Kidney (tissue), 14 donors: Measurements from ENCODE around the gene UAP1L1. TPM values are rescaled to one million over a fixed set of nuclear protein-coding genes. Genes with fewer than 3 reads are reported as not detected.
A peak's percentile ranks its signal among the peaks of the same experiment; 100 is the strongest.

Experiments used
- DNase-seq, 5 donors: peaks; one replicate each; pipeline ENCODE4 v3.0.0-alpha.2; 2013 to 2020
- FAIRE-seq: peaks from 2 replicates; lab custom pipeline; 2012; peaks lifted over from hg19 to GRCh38; lab: Jason Lieb, UNC
- H3K27ac ChIP-seq, 2 donors: one replicate each; pipeline ENCODE4 v1.7.0; 2013; ENCODE audit warnings: low read depth in 2 of 2, low read length in 2 of 2, inconsistent platforms in 1 of 2
- H3K27me3 ChIP-seq: one replicate; pipeline ENCODE4 v1.7.1; 2013; ENCODE audit warnings: low read length, inconsistent platforms; ENCODE audit not compliant: control insufficient read depth, insufficient read depth
- H3K36me3 ChIP-seq, 3 donors: one replicate each; pipeline versions ENCODE4 v1.7.0 to v1.7.1; 2013; ENCODE audit warnings: low read length in 3 of 3, control low read depth in 1 of 3, inconsistent platforms in 1 of 3; ENCODE audit not compliant: insufficient read depth in 3 of 3, control insufficient read depth in 2 of 3
- H3K4me1 ChIP-seq, 3 donors: one replicate each; pipeline versions ENCODE4 v1.7.0 to v1.7.1; 2013; ENCODE audit warnings: low read length in 3 of 3, inconsistent platforms in 1 of 3, low read depth in 1 of 3; ENCODE audit not compliant: control insufficient read depth in 2 of 3, insufficient read depth in 2 of 3
- H3K4me3 ChIP-seq, 3 donors: one replicate each; pipeline versions ENCODE4 v1.7.0 to v1.8.1; 2013; ENCODE audit warnings: low read length in 3 of 3, control low read depth in 1 of 3, inconsistent platforms in 1 of 3
- H3K9ac ChIP-seq, 3 donors: one replicate each; pipeline versions ENCODE4 v1.7.0 to v1.7.1; 2013; ENCODE audit warnings: low read length in 3 of 3, control low read depth in 1 of 3, inconsistent platforms in 1 of 3
- H3K9me3 ChIP-seq, 3 donors: one replicate each; pipeline versions ENCODE4 v1.7.0 to v1.7.1; 2013; ENCODE audit warnings: low read length in 3 of 3, control low read depth in 1 of 3, inconsistent platforms in 1 of 3; ENCODE audit not compliant: control insufficient read depth in 2 of 3, insufficient read depth in 1 of 3
- CTCF ChIP-seq: IDR thresholded peaks from 3 replicates; pipeline ENCODE4 v1.5.1; 2012; ENCODE audit warnings: mild to moderate bottlenecking, moderate library complexity, borderline replicate concordance; ENCODE audit not compliant: insufficient read depth; ENCODE audit errors: extremely low read depth
- intact Hi-C: fragments of 100-400 bp; cut with DNase I; formaldehyde crosslinking; loops from one replicate; pipeline ENCODE4 v1.11.1; 2022
- polyA plus RNA-seq: library from polyadenylated mRNA; stranded (reverse); fragments of 350-450 nt; fragmentation: Illumina TruSeq; extraction: RNeasy Lipid Tissue Mini Kit (QIAGEN cat#74804); gene quantifications from one replicate; pipeline ENCODE4 v1.2.3, GENCODE V29; 2014; ENCODE audit warnings: low read depth, low replicate concordance; ENCODE audit not compliant: insufficient read depth
- total RNA-seq: library from RNA; stranded (reverse); fragmentation: NEBNext Ultra II Directional; extraction: Animal tissue kit (Norgen Biotek cat#: 25700); gene quantifications from one replicate; pipeline ENCODE4 v1.2.1, GENCODE V29; 2021
- donor health status: control.
- donor health status: control.
- donor health status: control.
- donor health status: control.
- donor health status: control.
- donor health status: DM: yes; HTN: yes; CAD: no.
- donor health status: Normal renal cell carcinoma (clear cell type).

UAP1L1 gene
- total and polyA plus RNA-seq, 2 donors from 2014 or later = 12.7 to 14.4 TPM

DNA sequence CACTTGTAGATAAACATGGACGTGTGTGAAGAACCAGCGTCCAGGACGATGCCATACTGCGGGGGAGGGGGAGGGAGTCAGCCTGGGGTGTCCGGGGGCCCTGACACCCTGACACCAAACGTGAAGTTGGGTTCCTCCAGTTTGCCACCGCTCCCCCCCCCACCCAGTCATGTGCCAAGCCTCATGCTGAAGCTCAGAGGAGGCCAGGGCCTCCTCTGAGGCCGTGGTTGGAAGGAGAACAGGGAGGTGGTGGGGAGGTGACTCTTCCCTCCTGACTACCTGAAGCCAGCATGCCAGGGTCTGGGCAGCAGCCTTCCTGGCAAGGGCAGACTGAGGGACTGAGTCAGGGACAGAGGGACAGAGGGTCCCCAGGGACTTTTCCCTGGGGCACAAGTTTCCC, 25.0 kb upstream of the UAP1L1 start:
- Histone ChIP-seq H3K36me3 (no peaks in the 10 kb centered on the region), H3K4me1 (peaks cover 0 to 18% (median 5%) of the 10 kb centered on the region in 3 donors), H3K27me3 (peaks cover 20% of the 10 kb centered on the region), H3K9ac (no peak overlapping the region), H3K27ac (no peak overlapping the region), H3K4me3 (no peak overlapping the region), H3K9me3 (no peaks in the 10 kb centered on the region)
- FAIRE-seq (no peak), DNase-seq (no peak)
- TF ChIP-seq CTCF = no peak
- intact Hi-C loops = no loop called here

- H3K9me3 ChIP-seq = no peaks in the 10 kb centered on the region
- peaks cover 13% of the 10 kb centered on the region for H3K27me3 ChIP-seq
- H3K4me1 ChIP-seq = peaks cover 0 to 18% (median 5%) of the 10 kb centered on the region in 3 donors
- no peak overlapping the region for H3K27ac ChIP-seq
- no peak overlapping the region for H3K9ac ChIP-seq
- no peaks in the 10 kb centered on the region for H3K36me3 ChIP-seq
- no peak for TF ChIP-seq CTCF
- no peak for FAIRE-seq
- intact Hi-C loops = no loop called here
- no peak overlapping the region for H3K4me3 ChIP-seq
- no peak for DNase-seq
These were observed 24.0 kb upstream of the UAP1L1 start for GRCh38 chr9:137052998-137053943.

DNA sequence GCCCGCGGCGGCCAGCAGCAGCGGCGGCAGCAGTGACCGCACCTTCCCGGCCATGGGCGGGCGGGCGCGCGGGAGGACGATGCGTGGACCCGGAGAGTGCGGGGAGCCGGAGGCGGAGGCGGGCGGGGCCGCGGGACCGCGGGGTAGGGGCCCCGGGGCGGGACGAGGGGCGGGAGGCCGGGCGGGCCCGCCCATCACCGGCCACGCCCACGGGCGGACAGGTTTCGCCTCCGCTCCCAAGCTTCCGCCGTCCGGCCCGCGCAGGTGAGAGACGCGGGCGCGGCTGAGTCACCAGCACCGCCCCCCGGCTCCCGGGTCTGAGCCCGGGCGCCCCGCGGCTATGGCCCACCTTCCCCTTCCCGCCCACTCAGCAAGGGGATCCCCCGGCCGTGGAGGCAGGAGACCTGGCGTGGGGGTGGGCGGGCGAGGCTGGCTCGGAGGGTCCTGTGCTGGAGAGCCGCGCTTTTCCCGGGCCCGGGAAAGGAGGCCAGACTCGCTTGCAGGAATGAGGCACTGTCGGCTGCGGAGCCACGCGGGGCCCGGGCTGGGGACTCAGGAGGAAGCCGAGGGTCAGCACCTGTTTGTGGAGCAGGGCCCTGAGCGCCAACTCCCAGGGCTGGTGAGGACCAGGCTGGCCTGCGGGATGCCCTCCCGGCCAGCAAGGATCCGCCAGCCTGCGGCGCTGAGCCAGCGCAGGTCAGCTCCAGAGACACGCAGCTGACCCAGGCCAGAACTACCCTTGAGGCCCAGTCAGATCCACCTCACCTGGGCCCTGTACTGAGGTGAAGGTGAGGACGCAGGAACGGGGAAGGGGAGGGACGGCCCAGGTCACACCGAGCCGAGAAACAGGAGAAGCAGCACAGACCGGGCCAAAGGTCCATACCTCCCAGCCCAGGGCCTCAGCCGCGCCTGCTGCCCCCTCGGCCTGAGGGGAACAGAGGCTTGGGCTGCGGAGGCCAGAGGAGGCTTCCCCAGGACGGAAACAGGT, 23.1 kb upstream of the UAP1L1 start, which contains the start of gene ENTPD2:
Gene ENTPD2 (minus strand): TSS at position 118 of the 988 bp plus-strand sequence. CDS start 64 bp downstream, at position 54.
- FAIRE-seq (no peak), DNase-seq (peak in 1 of 5 donors; percentile 50)
- TF ChIP-seq CTCF = no peak
- peaks cover 10% of the 10 kb centered on the region for H3K27me3 ChIP-seq
- peak within 1 kb of the TSS in 1 of 3 donors; percentile 55 for H3K9ac ChIP-seq
- peaks cover 0 to 18% (median 5%) of the 10 kb centered on the region in 3 donors for H3K4me1 ChIP-seq
- no peaks in the 10 kb centered on the region for H3K36me3 ChIP-seq
- H3K4me3 ChIP-seq = peak within 1 kb of the TSS in 2 of 3 donors; percentile 29 to 52
- H3K27ac ChIP-seq = peak within 1 kb of the TSS; percentile 77 to 85
- no peaks in the 10 kb centered on the region for H3K9me3 ChIP-seq
- intact Hi-C loops = no loop called here
